Sciatic nerve (tissue), 2 donors: ENCODE results near the gene THSD7A. TPM values are rescaled to one million over a fixed set of nuclear protein-coding genes. Genes with fewer than 3 reads are reported as not detected.
A peak's percentile ranks its signal among the peaks of the same experiment; 100 is the strongest.

Experiments used
- ATAC-seq: fragments of 200-7000 bp; cut with Tn5 transposase; one replicate; pipeline ENCODE4 v1.9.1; 2020; ENCODE audit warnings: mild to moderate bottlenecking, moderate library complexity
- DNase-seq: peaks from one replicate; pipeline ENCODE4 v3.0.0-alpha.2; 2020; ENCODE audit warnings: low spot score
- intact Hi-C: fragments of 100-400 bp; cut with DNase I; formaldehyde crosslinking; loops from one replicate; pipeline ENCODE4 v1.14.2; 2022
- total RNA-seq: library from RNA; stranded (reverse); fragmentation: NEBNext Ultra II Directional; extraction: Animal tissue kit (Norgen Biotek cat#: 25700); gene quantifications from one replicate; pipeline ENCODE4 v1.2.1, GENCODE V29; 2021
- donor health status: DM: no; HTN: no; CAD: no.
- donor health status: DM: no; HTN: no; CAD: no.

The THSD7A gene
- total RNA-seq, 1 donor from 2014 or later = 30.9 TPM

- no peak for DNase-seq
- intact Hi-C loops = no loop called here
- ATAC-seq = no peak
These were observed 73.3 kb downstream of the THSD7A start for GRCh38 chr7:11758627-11759111.

- no peak for DNase-seq
- no peak for ATAC-seq
- intact Hi-C loops = no loop called here
These were observed 74.8 kb downstream of the THSD7A start for GRCh38 chr7:11757153-11757552.

DNA sequence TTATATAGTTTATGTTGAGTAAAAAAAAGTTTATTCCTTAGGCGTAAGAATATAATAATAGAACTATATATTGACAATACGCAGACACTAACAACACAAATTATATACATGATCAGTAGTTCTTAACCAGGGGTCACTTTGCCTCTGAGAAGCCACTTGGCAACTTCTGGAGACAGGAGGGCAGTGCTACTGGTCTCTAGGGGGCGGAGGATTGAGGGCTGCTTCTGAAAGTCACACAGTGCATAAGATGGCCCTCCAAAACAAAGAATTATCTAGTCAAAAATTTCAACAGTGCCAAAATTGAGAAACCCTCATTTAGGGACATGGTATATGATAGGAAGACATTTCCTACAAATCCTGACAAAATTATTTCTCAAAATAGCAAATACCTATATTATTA, 77.1 kb downstream of the THSD7A start:
- DNase-seq = no peak
- intact Hi-C loops = no loop called here
- ATAC-seq = no peak

DNA sequence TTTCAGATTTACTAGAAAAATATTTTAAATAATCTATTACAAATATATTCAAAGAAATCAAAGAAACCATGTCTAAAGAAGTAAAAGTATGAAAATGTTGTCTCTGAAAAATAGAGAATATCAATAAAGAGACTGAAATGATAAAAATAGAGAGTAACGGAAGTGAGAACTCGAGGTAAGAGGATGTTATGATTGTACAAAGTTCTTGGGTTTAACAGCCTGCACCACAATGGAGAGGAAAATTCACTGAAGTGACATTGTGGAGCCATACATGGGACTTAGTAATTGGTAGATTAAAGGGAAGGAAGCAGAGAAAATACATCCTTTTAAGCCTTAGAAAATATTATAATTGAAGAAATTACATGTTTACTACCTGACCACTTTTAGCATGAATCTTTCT, 77.9 kb downstream of the THSD7A start:
- intact Hi-C loops = no loop called here
- ATAC-seq = no peak
- no peak for DNase-seq

- ATAC-seq = no peak
- no peak for DNase-seq
- intact Hi-C loops = no loop called here
These were observed 78.6 kb downstream of the THSD7A start for GRCh38 chr7:11753433-11753832.

DNA sequence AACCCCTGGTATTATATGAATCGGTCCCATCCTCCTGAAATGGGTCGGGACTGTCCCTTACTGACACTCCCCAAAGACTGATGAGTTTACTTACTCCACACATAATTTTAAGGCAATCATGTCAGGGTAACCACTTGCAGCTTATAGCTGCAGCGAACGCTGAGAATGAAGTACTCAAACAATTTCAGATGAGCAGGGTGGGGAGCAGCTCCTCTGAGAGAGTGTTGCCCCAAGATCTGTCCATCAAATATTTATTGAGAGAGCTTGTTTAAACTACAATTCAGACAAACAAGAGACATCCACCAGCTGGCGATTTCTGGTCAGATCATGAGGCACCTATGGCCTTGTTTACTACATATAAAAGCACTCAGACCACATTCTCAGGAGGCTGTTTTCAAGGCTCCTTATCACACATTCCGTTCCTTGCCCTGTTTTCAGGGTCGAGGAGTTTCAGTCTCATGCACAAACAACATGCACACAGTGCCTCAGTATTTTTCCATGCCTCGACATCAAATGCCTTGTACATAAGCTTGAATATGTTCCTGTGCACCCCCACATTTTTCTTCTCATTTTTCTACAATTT, 80.1 kb downstream of the THSD7A start:
- DNase-seq = no peak
- ATAC-seq = no peak
- intact Hi-C loops = no loop called here

- no peak for DNase-seq
- no peak for ATAC-seq
- intact Hi-C loops = no loop called here
These were observed 80.7 kb downstream of the THSD7A start for GRCh38 chr7:11751315-11751714.

DNA sequence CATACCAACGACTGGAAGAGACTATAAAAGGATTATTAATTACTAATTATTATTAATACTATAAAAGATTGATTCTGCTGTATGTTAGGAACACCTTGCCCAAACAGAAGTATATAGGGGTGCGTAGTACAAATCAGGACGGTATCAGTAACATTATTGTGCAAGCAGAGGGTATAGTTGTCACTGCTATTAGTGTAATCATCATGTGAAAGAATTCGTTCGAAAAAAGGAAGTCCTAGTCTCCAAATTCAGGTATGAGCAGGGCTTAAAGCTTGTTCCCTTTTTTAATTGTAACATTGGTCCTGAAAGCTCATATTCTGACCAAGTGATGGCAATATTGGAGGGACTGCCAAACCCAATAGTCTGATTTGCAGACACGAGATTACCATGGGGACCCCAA, 81.8 kb downstream of the THSD7A start:
- DNase-seq = no peak
- intact Hi-C loops = no loop called here

GRCh38 chr7:11749629-11750028, 82.4 kb downstream of the THSD7A start:
- DNase-seq (no peak), ATAC-seq (no peak)
- intact Hi-C loops = no loop called here

More for the DNA sequence above, 81.8 kb downstream of the THSD7A start:
- no peak for ATAC-seq

GRCh38 chr7:11748884-11749283, 83.1 kb downstream of the THSD7A start:
- DNase-seq = no peak
- ATAC-seq = no peak
- intact Hi-C loops = no loop called here

DNA sequence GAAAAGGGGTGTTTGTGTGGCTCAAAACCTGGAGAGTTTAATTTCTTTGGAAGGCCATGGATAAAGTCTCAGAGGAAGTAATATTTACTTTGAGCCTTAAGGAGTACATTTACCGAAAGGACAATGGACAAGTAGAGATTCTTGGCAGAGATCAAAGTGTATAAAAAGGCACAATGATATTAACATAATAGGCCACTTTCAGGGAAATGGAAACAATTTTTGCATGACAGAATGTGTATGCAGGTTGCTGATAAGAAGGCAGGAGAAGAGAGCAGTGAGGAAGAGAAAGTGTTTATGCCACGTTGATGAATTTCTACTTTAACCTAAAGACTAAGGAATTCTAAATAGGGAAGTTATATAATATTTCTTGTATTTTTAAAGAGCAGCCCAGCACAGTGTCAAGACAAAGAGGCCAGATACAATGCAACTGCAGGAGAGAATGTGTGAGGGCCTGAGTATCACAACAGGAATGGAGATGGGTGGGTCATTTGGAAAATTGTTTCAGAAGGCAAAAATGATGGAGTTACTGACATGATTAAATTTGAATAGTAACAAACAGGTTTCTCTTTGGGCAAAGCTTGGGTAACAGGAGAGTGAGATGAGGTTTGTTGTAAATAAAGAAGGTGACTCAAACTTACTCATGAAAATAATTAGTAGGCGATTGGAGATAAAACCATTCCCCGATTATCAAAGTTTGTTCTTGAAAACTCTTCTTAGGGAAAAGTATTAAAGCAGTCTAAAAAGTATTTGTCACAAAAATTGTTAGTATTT, 84.1 kb downstream of the THSD7A start:
- intact Hi-C loops = no loop called here
- DNase-seq (no peak), ATAC-seq (no peak)

DNA sequence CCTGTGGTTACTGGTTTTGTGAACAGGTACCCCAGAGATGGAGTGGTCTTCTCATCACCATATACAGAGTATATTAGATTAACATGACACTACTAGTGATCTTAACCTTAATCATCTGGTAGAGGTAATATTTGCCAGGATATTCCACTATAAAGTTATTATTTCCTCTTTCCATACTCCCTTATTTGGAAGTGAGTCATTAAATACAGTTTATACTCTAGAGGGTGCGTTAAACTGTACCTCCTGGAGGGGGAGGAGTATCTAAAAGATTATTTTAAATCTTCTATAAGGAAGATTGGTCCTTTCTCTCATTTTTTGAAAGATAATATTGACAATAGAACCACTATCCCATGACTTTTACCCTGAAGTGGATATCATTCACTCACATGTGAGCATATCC, 85.4 kb downstream of the THSD7A start:
- intact Hi-C loops = no loop called here
- no peak for DNase-seq
- no peak for ATAC-seq

- ATAC-seq (no peak), DNase-seq (no peak)
- intact Hi-C loops = no loop called here
These were observed 88.5 kb downstream of the THSD7A start for GRCh38 chr7:11743548-11743947.

GRCh38 chr7:11743016-11743415, 89.0 kb downstream of the THSD7A start:
- ATAC-seq = no peak
- intact Hi-C loops = no loop called here
- no peak for DNase-seq

DNA sequence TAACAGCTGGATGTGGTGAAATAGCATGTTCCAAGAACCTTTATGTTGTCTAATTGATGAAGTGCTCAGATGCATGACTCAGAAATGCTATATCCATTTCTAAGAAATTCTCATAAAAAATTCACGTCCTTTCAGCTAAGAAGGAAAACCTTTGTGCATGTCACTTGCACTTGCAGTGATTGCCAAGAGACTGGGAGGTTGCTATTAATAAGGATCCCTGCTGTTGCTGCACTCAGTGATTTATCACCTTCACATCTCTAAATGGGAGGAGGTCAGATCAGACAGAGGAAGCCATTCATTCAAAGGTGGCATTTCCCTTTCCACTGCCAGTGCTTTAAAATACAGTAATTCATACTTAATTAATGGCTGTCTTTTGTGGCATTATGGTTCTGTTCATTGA, 89.5 kb downstream of the THSD7A start:
- intact Hi-C loops = no loop called here
- no peak for ATAC-seq
- DNase-seq = no peak

GRCh38 chr7:11737723-11738122, 94.3 kb downstream of the THSD7A start:
- intact Hi-C loops = no loop called here
- ATAC-seq (no peak), DNase-seq (no peak)

DNA sequence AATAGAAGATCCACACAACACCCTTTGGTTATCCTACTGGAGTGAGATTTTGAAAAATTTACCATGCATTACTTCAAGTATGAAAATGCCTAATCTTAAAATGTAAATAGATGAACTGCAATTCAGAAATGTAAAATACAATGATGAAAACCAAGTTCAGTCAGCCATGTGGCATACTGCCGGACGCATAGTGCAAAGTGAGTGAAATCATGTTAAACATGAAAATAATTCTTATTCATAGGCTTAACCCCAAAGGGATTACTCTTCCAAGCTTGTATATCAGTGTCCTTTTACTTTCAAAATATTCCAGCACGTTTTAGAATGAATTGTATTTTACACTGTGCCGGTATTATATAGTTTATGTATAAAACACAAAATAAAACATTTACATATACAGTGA, 99.8 kb downstream of the THSD7A start:
- ATAC-seq (no peak), DNase-seq (no peak)
- intact Hi-C loops = no loop called here

DNA sequence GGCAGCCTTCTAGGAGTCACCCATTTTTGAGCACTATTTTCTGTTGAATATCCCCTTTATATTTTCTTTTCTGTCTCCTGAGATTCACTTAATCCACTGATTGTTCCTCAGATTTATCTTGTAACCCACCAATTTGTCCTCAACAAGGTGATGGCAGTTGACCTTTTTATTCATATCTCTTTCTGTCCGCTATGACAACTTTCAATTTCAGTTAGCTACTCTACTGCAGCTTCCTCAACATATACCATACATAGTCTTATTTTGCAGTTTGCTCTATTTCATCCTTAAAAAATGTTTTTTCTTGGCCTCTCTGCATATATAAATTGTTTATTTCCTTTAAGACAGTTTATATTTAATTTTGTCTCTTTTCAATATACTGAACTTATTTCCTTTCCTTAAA, 101.3 kb downstream of the THSD7A start:
- intact Hi-C loops = no loop called here

DNA sequence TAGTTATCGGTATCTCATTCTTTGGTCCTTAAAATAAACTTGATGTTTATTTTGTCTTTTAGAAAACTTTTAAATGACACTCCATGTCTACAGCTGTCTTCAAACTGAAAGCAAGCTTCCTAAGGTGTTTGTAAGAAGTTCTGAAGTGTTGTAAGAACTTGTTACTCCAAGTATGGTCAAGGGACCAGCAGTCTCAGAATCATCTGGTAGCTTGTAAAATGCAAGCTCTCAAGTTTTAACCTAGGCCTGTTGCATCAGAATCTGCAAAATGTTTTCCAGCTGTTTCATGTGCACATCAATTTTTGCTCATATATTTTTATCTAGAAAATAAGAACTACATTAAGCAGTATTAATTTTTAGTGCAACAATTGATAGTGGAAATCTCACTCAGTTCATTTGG, 104.1 kb downstream of the THSD7A start:
- DNase-seq (no peak), ATAC-seq (peak; percentile 79)
- intact Hi-C loops = no loop called here

More for the DNA sequence above, 101.3 kb downstream of the THSD7A start:
- no peak for ATAC-seq
- DNase-seq = no peak

DNA sequence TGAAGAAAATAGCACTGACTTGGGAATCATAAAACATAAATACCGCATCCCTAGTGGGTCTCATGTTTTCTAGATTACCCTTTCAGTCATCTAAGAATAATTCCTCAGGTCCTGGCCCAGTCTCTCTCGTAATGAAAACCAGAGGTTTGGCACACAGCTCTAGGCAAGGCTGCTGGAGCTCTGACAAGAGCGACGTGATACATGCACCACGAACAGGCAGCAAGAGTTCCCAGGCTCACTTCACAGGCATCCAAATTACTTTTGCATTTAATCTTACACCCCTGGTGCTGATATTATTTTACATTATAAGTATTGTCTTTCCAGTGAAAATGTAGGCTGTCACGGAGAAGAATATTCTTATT, 105.2 kb downstream of the THSD7A start:
- DNase-seq = peak; percentile 67
- intact Hi-C loops = no loop called here
- ATAC-seq = peak; percentile 92
